ENCODE results near the gene B4GALT4. TPM values are rescaled to one million over a fixed set of nuclear protein-coding genes. Genes with fewer than 3 reads are reported as not detected.

Gene B4GALT4
- polyA plus RNA-seq, 1 of the 3 experiments (the other 2 are of a cell fraction): 15.7 TPM

DNA sequence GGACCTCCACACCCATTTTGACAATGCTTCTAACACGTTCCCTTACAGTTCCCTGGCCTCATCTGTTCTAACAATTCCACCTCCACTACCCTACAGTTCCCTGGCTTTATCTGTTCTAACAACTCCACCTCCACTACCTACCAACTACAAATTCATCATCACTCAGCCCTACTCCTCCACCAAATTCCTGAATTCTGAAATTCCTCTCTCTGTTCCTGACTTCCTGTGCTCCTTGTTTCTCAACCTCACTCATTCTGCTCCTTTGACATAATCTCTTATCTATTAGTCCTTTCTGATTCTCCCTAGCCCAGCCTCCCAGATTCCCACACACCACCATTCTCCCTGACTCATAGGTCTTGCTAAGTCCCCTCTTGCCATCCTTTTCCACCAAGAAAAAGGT lies 44.8 kb downstream of the B4GALT4 start:
- Histone ChIP-seq H3K9me3 (no peaks in the 10 kb centered on the region), H4K20me1 (ENCODE audit: insufficient read depth) (no peaks in the 10 kb centered on the region), H3K4me2 (no peak overlapping the region), H3K9me2 (no peaks in the 10 kb centered on the region), H3K36me3 (replicated peaks in 1 of 2; ENCODE audit: control insufficient read depth in 1 of 2, insufficient read depth in 2 of 2, low read length in 1 of 2) (no peaks in the 10 kb centered on the region), H3F3A (replicated peaks; ENCODE audit: insufficient read depth) (no peaks in the 10 kb centered on the region), H3K27me3 (ENCODE audit: insufficient read depth) (no peaks in the 10 kb centered on the region), H3K4me1 (ENCODE audit: control insufficient read depth in 1 of 2, insufficient read depth in 2 of 2, low read depth in 1 of 2, low read length in 1 of 2) (peaks cover 3 to 6% of the 10 kb centered on the region in 2 experiments; a peak in 1 of 4 replicates), H3K4me3 (ENCODE audit: low read depth in 2 of 2, low read length in 1 of 2) (no peak overlapping the region), H2AFZ (ENCODE audit: low read depth) (no peak overlapping the region), H3K9ac (no peak overlapping the region), H3K79me2 (ENCODE audit: insufficient read depth) (no peaks in the 10 kb centered on the region), H3K27ac (ENCODE audit: low read depth in 2 of 2, low read length in 1 of 2) (no peak overlapping the region)
- ChIA-PET CTCF (no interaction called here), POLR2A (no interaction called here)
- 22% methylated on average over 1 of the region's 1 CpG for WGBS (ENCODE audit: low lambda C conversion rate)
- TF ChIP-seq GABPA (IDR thresholded peaks at IDR 0.05; ENCODE audit: low read depth) (no peak), SIN3A (IDR thresholded peaks at IDR 0.05; ENCODE audit: borderline replicate concordance, low read depth, low read length) (no peak)
- TF ChIP-seq, protein P1, sequence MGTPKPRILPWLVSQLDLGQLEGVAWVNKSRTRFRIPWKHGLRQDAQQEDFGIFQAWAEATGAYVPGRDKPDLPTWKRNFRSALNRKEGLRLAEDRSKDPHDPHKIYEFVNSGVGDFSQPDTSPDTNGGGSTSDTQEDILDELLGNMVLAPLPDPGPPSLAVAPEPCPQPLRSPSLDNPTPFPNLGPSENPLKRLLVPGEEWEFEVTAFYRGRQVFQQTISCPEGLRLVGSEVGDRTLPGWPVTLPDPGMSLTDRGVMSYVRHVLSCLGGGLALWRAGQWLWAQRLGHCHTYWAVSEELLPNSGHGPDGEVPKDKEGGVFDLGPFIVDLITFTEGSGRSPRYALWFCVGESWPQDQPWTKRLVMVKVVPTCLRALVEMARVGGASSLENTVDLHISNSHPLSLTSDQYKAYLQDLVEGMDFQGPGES (IDR thresholded peaks at IDR 0.05; ENCODE audit: low read depth, low read length): no peak
- no peak for DNase-seq

DNA sequence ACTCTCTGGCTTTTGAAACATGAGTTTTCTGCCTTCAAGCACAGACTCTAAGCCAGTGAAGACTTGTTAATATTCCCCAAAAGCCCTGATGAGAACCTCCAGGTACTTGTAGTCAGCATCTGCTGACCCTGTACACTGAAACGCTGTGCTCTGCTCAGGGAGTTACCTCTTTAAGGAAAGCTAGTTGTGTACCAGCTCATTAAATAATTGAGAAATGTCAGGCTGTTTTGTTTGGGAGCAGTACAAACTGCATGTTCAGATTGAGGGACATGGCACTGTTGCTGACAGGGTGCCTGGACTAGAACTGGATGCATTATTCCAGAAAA lies 45.6 kb downstream of the B4GALT4 start:
- Histone ChIP-seq H3K9ac (no peak overlapping the region), H3K27me3 (ENCODE audit: insufficient read depth) (no peaks in the 10 kb centered on the region), H3K9me2 (no peaks in the 10 kb centered on the region), H4K20me1 (ENCODE audit: insufficient read depth) (no peaks in the 10 kb centered on the region), H3K4me3 (ENCODE audit: low read depth in 2 of 2, low read length in 1 of 2) (no peak overlapping the region), H2AFZ (ENCODE audit: low read depth) (no peak overlapping the region), H3F3A (replicated peaks; ENCODE audit: insufficient read depth) (no peaks in the 10 kb centered on the region), H3K4me1 (ENCODE audit: control insufficient read depth in 1 of 2, insufficient read depth in 2 of 2, low read depth in 1 of 2, low read length in 1 of 2) (peaks cover 3 to 6% of the 10 kb centered on the region in 2 experiments; a peak in 1 of 4 replicates), H3K36me3 (replicated peaks in 1 of 2; ENCODE audit: control insufficient read depth in 1 of 2, insufficient read depth in 2 of 2, low read length in 1 of 2) (no peaks in the 10 kb centered on the region), H3K4me2 (no peak overlapping the region), H3K9me3 (no peaks in the 10 kb centered on the region), H3K79me2 (ENCODE audit: insufficient read depth) (no peaks in the 10 kb centered on the region), H3K27ac (ENCODE audit: low read depth in 2 of 2, low read length in 1 of 2) (no peak overlapping the region)
- ChIA-PET CTCF (no interaction called here), POLR2A (no interaction called here)
- TF ChIP-seq FOXJ3 (CRISPR knock-in tag; IDR thresholded peaks at IDR 0.05) (no peak), GABPA (IDR thresholded peaks at IDR 0.05; ENCODE audit: low read depth) (no peak), CTCF (IDR thresholded peaks at IDR 0.05) (no peak), RAD21 (IDR thresholded peaks at IDR 0.05; ENCODE audit: low read length) (no peak), POLR2AphosphoS5 (IDR thresholded peaks at IDR 0.05; ENCODE audit: low read depth, low read length) (no peak), TCF12 (IDR thresholded peaks at IDR 0.05) (no peak), MAX (IDR thresholded peaks at IDR 0.05; ENCODE audit: low read depth) (no peak)
- TF ChIP-seq, protein P2, sequence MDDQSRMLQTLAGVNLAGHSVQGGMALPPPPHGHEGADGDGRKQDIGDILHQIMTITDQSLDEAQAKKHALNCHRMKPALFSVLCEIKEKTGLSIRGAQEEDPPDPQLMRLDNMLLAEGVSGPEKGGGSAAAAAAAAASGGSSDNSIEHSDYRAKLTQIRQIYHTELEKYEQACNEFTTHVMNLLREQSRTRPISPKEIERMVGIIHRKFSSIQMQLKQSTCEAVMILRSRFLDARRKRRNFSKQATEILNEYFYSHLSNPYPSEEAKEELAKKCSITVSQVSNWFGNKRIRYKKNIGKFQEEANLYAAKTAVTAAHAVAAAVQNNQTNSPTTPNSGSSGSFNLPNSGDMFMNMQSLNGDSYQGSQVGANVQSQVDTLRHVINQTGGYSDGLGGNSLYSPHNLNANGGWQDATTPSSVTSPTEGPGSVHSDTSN (IDR thresholded peaks at IDR 0.05): no peak
- DNase-seq: no peak
- 60% methylated on average over 1 of the region's 1 CpG for WGBS (ENCODE audit: low lambda C conversion rate)
